ENCODE results near the gene LCN15. TPM values are rescaled to one million over a fixed set of nuclear protein-coding genes. Genes with fewer than 3 reads are reported as not detected.

Gene LCN15
- total RNA-seq, 1 donor from 2014 or later: not detected

- Histone ChIP-seq H3K27me3 (ENCODE audit: control insufficient read depth, insufficient read depth, low read length) (no peaks in the 10 kb centered on the region), H3K4me3 (ENCODE audit: low read depth, low read length) (no peak overlapping the region), H3K36me3 (ENCODE audit: control insufficient read depth, insufficient read depth, low read length) (peaks cover 27% of the 10 kb centered on the region)
- FAIRE-seq (no peak), DNase-seq (ENCODE audit: low read depth) (no peak)
- TF ChIP-seq, protein P1, sequence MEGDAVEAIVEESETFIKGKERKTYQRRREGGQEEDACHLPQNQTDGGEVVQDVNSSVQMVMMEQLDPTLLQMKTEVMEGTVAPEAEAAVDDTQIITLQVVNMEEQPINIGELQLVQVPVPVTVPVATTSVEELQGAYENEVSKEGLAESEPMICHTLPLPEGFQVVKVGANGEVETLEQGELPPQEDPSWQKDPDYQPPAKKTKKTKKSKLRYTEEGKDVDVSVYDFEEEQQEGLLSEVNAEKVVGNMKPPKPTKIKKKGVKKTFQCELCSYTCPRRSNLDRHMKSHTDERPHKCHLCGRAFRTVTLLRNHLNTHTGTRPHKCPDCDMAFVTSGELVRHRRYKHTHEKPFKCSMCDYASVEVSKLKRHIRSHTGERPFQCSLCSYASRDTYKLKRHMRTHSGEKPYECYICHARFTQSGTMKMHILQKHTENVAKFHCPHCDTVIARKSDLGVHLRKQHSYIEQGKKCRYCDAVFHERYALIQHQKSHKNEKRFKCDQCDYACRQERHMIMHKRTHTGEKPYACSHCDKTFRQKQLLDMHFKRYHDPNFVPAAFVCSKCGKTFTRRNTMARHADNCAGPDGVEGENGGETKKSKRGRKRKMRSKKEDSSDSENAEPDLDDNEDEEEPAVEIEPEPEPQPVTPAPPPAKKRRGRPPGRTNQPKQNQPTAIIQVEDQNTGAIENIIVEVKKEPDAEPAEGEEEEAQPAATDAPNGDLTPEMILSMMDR (IDR thresholded peaks at IDR 0.05; ENCODE audit: insufficient read depth, low read length, severe bottlenecking): no peak
These were observed 42.0 kb downstream of the LCN15 start for GRCh38 chr9:136722093-136722968.

DNA sequence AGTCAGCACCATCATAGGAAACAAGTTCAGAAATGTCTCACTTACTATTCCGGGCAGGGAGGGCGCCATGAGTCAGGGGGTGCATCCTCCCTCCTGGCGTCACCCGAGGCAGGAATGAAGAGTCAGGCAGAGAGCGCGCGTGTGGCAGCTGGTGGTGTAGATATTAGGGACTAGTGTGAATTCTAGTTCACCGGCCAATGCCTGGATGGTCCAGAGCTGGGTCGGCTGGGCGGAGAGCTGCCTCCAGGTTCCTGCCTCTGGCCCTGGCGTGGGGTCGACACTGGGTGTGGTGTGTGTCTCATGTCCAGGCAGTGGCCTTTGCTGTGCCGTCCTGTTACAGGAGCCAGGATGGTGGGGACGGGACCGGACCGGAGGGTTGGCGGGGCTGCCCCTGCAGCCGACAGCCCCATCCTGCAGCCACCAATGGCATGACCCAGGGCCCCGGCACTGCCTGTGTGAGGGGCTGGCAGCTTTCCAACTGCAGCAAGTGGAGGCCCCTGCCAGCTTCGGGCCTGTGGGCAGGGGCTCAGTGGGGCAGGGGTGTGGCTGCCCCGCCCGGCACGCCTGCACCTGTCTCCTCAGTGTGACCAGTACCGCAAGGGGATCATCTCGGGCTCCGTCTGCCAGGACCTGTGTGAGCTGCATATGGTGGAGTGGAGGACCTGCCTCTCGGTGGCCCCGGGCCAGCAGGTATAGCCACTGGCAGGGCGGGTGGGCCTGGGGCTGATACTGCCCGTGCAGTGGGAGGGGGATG, 42.8 kb downstream of the LCN15 start:
- Histone ChIP-seq H3K36me3 (ENCODE audit: control insufficient read depth, insufficient read depth, low read length) (peaks cover 24% of the 10 kb centered on the region), H3K4me3 (ENCODE audit: low read depth, low read length) (no peak overlapping the region), H3K27me3 (ENCODE audit: control insufficient read depth, insufficient read depth, low read length) (no peaks in the 10 kb centered on the region)
- TF ChIP-seq, protein P1 (IDR thresholded peaks at IDR 0.05; ENCODE audit: insufficient read depth, low read length, severe bottlenecking): no peak
- DNase-seq (ENCODE audit: low read depth) (peak; percentile 80), FAIRE-seq (peak; percentile 97)

- TF ChIP-seq, protein P1 (IDR thresholded peaks at IDR 0.05; ENCODE audit: insufficient read depth, low read length, severe bottlenecking): no peak
- FAIRE-seq (no peak), DNase-seq (ENCODE audit: low read depth) (no peak)
- Histone ChIP-seq H3K27me3 (ENCODE audit: control insufficient read depth, insufficient read depth, low read length) (no peaks in the 10 kb centered on the region), H3K36me3 (ENCODE audit: control insufficient read depth, insufficient read depth, low read length) (peaks cover 20% of the 10 kb centered on the region), H3K4me3 (ENCODE audit: low read depth, low read length) (no peak overlapping the region)
These were observed 43.4 kb downstream of the LCN15 start for GRCh38 chr9:136720898-136721338.

DNA sequence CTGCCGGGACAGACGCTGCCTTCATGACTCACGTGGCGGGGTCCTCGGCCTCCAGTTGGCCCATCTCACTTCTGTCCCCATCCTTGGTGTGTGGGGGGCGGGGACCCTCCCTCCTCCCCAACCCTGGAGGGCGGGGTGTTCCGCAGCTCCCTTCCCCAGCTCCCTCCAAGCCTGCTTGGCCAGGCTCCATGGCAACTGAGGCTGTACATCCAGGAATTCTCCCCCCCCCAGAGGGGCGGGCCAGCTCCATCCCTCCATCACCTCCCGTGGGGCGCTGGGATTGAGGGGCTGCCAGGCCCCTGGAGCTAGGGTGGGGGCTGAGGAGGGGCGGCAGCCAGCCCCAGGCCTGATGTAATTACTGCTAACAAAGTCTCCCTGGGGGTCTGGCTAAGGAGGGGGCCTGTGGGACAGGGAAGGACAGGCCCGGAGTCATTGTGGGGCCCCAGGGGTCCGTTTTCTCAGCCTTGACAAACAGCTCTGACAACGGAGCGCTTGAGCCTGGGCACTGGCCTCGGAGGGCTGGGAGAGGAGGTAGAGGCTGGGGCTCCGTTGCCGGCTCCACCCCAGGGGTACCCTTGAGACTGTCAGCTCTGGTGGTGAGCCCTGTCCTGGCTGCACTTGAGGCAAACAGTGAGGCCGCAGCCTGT, 43.9 kb downstream of the LCN15 start:
- Histone ChIP-seq H3K4me3 (ENCODE audit: low read depth, low read length) (no peak overlapping the region), H3K36me3 (ENCODE audit: control insufficient read depth, insufficient read depth, low read length) (peaks cover 15% of the 10 kb centered on the region), H3K27me3 (ENCODE audit: control insufficient read depth, insufficient read depth, low read length) (no peaks in the 10 kb centered on the region)
- TF ChIP-seq, protein P1 (IDR thresholded peaks at IDR 0.05; ENCODE audit: insufficient read depth, low read length, severe bottlenecking): no peak
- DNase-seq (ENCODE audit: low read depth): no peak
- no peak for FAIRE-seq

DNA sequence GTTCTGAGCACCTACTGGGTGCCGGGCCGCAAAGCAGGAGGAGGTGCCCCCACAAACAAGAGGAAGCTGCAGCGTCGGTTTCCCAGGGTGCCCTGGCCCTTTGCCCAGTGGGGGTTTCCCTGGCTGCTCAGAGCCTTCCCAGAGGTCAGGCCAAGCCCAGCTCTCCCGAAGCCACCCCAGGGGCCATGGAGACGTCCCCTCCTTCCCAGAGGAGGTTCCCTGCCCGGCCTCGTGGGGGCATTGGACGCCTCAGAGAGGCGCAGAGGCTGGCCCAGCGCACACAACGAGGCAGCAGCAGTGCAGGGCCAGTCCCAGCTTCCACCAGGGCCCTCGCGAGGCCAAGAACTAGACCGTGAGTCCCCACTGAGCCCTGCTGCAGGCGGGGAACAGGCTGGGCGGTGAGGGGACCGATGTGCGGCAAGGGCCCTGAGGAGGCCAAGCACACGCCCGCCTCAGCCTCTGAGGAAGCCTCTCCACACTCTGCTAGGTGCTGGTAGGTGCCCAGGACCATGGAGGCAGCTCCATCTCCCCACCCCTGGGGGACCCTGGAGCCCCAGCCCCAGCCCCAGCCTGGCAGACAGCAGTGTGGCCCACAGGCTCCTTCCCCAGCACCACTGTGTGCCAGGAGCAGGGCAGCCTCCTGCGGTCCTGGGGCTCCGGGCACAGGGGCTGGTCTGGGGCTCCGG, 45.0 kb downstream of the LCN15 start:
- Histone ChIP-seq H3K4me3 (ENCODE audit: low read depth, low read length) (no peak overlapping the region), H3K27me3 (ENCODE audit: control insufficient read depth, insufficient read depth, low read length) (no peaks in the 10 kb centered on the region), H3K36me3 (ENCODE audit: control insufficient read depth, insufficient read depth, low read length) (peaks cover 13% of the 10 kb centered on the region)
- TF ChIP-seq, protein P1 (IDR thresholded peaks at IDR 0.05; ENCODE audit: insufficient read depth, low read length, severe bottlenecking): no peak
- FAIRE-seq: no peak
- DNase-seq (ENCODE audit: low read depth): no peak
